SK-N-SH treated with all-trans-retinoic acid at 6 μM for 48 hours (cell line): ENCODE measurements around the gene RABGAP1.

Experiments
- ISL1 ChIP-seq: fragments of 250-450 bp; sonication (Bioruptor Pico); IDR thresholded peaks from 2 replicates; pipeline ENCODE4 v2.1.2; 2022; ENCODE audit warnings: mild to moderate bottlenecking, moderate library complexity
- RARB ChIP-seq: fragments of 250-450 bp; sonication (Bioruptor Pico); IDR thresholded peaks from 2 replicates; pipeline ENCODE4 v1.8.0; 2021; ENCODE audit warnings: mild to moderate bottlenecking, moderate library complexity
- SNAI2 ChIP-seq: fragments of 250-450 bp; sonication (Bioruptor Pico); IDR thresholded peaks from 2 replicates; pipeline ENCODE4 v1.5.0; 2020; ENCODE audit warnings: mild to moderate bottlenecking, moderate library complexity
- ZFP3 ChIP-seq: fragments of 250-450 bp; sonication (Bioruptor Pico); IDR thresholded peaks from 2 replicates; pipeline ENCODE4 v1.5.0; 2020; ENCODE audit warnings: mild to moderate bottlenecking, moderate library complexity

DNA sequence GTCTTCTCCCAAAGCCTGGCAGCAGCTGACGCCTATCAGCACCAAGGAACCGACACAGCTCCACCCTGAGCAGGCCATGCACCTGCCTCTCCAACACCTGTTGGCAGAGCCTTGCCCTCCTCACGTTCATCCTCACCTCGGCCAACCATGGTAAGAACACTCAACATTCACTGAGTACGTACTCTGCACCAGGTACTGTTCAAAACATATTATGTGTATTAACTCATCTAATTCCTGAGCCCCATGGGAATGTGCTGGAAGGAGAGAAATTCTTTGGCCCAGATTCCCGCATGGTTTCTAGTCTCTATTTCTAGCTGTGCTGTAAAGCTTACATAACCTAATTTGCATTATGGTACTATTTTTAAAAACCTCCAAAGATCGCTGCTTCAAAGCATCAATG, 178.7 kb downstream of the RABGAP1 start:
- TF ChIP-seq SNAI2 (CRISPR knock-in tag) (no peak), ISL1 (CRISPR knock-in tag) (no peak), RARB (no peak), ZFP3 (CRISPR knock-in tag) (no peak)
